T-helper 17 cell (primary cell): ENCODE results near the gene SMAD3. TPM values are rescaled to one million over a fixed set of nuclear protein-coding genes. Genes with fewer than 3 reads are reported as not detected.
"Not testable (repeated sequence)": the region's sequence is repeated elsewhere in the genome, so short reads cannot be mapped to it uniquely, and the experiment has no call there.

ENCODE experiments used
- ATAC-seq: fragments of 150-1000 bp; cut with Tn5 transposase; 2 replicates; pipeline ENCODE4 v1.10.0; 2021; ENCODE audit warnings: mild to moderate bottlenecking, moderate library complexity
- DNase-seq, 3 donors: peaks; one replicate each; pipeline versions ENCODE4 v3.0.0 to v3.0.0-alpha.2; 2020 to 2021
- H3K9me3 ChIP-seq: one replicate; pipeline ENCODE4 v1.7.0; 2013; ENCODE audit warnings: low read length, mild to moderate bottlenecking; ENCODE audit not compliant: control insufficient read depth, poor library complexity, severe bottlenecking
- H3K27ac Mint-ChIP-seq: one replicate; pipeline ENCODE4 v1.8.0; 2022; ENCODE audit warnings: mild to moderate bottlenecking, moderate library complexity, mixed read lengths
- H3K27me3 Mint-ChIP-seq: one replicate; pipeline ENCODE4 v1.8.0; 2022; ENCODE audit warnings: mixed read lengths
- H3K36me3 Mint-ChIP-seq: one replicate; pipeline ENCODE4 v1.8.0; 2022; ENCODE audit warnings: low read depth, mixed read lengths
- H3K4me1 Mint-ChIP-seq: one replicate; pipeline ENCODE4 v1.8.0; 2022; ENCODE audit warnings: mild to moderate bottlenecking, mixed read lengths
- H3K4me3 Mint-ChIP-seq: one replicate; pipeline ENCODE4 v1.8.0; 2022; ENCODE audit warnings: mild to moderate bottlenecking, moderate library complexity, mixed read lengths
- total RNA-seq, 4 donors: library from RNA in 2 of 4; stranded (reverse) in 2 of 4; gene quantifications; one replicate each; pipeline ENCODE4 v1.2.3 and lab custom pipeline; 2022 to 2026

The SMAD3 gene
- total RNA-seq, 2 donors from 2014 or later = 79.8 to 82.9 TPM

DNA sequence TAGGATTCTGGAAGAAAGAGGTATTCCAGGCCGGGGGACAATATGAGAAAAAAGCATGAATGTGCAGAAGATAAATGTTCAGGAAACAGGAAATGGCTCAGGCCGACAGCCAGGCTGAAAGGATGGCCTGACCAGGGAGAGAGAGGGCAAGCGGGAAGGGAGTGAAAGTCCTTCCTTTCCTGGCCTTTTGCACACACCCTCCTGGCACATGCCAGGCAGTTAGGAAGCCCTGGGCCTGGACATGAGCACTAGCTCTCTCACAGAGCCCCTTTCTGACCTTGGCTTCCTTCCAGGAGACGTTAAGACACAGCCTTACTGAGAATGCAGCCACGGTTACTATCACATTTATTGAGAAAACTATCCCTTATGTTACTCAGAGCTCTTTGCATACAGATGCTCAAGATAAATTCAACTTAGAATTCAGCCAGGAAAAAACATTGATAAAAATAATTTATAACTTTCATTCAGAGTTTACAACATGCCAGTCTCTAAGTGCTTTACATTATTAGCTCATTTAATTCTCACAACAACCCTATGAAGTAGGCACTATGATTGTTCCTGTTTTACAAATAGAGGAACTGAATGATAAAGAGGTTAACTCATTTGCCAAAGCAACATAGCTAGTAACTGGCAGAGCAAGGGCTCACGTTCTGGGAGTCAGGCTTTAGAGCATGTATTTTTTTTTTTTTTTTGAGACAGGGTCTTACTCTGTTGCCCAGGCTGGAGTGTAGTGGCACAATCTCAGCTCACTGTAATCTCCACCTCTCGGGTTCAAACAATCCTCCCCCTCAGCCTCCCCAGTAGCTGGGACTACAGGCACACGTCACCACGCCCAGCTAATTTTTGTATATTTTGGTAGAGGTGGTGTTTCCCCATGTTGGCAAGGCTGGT, 39.4 kb upstream of the SMAD3 start:
- Mint-ChIP-seq H3K27ac (no peak overlapping the region), H3K27me3 (peaks cover 5% of the 10 kb centered on the region), H3K36me3 (no peaks in the 10 kb centered on the region), H3K4me1 (peaks cover 12% of the 10 kb centered on the region), H3K4me3 (no peak overlapping the region)
- ATAC-seq = no peak
- no peaks in the 10 kb centered on the region for H3K9me3 ChIP-seq
- no peak for DNase-seq

DNA sequence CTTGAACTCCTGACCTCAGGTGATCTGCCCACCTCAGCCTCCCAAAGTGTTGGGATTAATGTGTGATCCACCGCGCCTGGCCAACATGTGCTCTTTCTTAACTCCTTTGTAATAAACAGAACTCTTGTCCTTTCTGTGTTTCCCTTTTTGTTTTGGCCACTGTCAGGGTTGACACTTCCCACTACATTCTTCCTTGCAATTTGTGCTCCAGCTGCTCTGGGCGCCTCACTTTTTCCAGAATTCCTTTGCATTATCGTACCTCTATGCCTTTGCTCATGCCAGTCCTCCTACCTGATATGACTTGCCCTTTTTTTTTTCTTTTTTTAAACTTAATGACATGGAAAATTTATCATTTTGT, 38.8 kb upstream of the SMAD3 start:
- no peak overlapping the region for H3K27ac Mint-ChIP-seq
- DNase-seq (no peak), ATAC-seq (no peak)
- H3K4me1 Mint-ChIP-seq = peaks cover 12% of the 10 kb centered on the region
- H3K9me3 ChIP-seq = no peaks in the 10 kb centered on the region
- peaks cover 5% of the 10 kb centered on the region for H3K27me3 Mint-ChIP-seq
- no peak overlapping the region for H3K4me3 Mint-ChIP-seq
- H3K36me3 Mint-ChIP-seq = no peaks in the 10 kb centered on the region

DNA sequence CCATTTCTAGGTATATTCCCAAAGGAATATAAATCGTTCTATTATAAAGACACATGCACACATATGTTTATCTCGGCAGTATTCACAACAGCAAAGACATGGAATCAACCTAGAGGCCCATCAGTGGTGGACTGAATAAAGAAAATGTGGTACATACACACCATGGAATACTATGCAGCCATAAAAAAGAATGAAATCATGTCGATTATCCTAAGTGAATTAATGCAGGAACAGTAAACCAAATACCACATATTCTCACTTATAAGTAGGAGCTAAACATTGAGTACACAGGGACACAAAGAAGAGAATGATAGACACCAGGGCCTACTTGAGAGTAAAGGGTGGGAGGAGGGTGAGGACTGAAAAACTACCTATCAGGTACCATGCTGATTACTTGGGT, 37.0 kb upstream of the SMAD3 start:
- not testable (repeated sequence) for H3K36me3 Mint-ChIP-seq, H3K9me3 ChIP-seq, H3K27ac Mint-ChIP-seq, H3K4me3 Mint-ChIP-seq, H3K27me3 Mint-ChIP-seq, DNase-seq, ATAC-seq
- peaks cover 12% of the 10 kb centered on the region for H3K4me1 Mint-ChIP-seq

DNA sequence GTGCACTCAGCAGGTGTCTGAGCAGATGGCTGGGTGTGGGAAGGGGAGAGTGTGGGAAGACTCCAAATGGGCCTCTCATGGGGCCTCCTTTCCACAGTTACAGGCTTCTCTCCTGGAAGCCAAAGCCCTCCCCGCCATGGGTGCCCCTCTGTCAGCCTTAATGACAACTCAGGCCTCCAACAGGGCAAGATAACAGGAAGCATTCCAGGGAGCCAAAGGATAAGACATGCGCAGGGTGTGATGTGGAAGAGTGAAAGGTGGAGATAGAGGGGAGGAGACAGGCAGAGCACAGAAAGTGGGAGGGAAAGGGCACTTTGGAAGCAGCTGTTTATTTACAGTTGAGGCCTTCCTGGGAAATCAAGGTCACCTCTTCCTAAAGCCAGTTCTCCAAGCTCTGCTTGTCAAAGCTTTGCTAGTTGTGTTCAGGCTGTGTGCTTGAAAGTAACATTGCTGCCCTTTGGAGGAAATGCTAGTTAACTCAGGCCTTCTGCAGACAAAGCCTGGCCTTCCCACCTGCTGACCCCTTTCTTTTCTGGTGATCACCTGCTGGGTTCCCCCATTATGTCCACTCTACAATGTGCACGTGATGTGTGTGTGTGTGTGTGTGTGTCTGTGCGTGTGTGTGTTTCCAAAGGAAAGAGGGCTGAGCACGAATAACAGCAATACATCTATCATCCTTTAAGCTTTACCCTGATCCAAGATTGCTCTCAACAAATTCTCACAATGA, 35.2 kb upstream of the SMAD3 start:
- Mint-ChIP-seq H3K27me3 (no peaks in the 10 kb centered on the region), H3K36me3 (no peaks in the 10 kb centered on the region), H3K4me1 (peaks cover 8% of the 10 kb centered on the region), H3K4me3 (no peak overlapping the region), H3K27ac (no peak overlapping the region)
- H3K9me3 ChIP-seq = no peaks in the 10 kb centered on the region
- ATAC-seq (no peak), DNase-seq (no peak)

DNA sequence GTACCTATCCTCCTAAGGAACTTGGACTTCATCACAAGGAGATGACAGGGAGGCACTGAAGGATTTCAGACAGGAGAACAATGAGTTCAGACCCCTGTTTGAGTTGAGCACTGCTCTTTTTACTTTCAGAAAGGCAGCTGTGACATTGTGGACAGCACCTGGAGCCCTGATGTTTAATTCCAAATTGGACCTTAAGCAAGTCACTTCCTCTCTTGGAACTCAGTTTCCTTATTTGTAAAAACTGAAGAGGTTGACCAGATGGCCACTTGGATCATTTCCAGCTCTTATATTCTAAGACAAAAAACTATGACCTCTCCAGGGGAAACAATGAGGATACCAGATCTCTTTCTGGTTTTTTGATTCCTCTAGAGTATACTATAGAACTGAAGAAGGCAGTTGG, 34.1 kb upstream of the SMAD3 start:
- no peak overlapping the region for H3K27ac Mint-ChIP-seq
- H3K36me3 Mint-ChIP-seq = no peaks in the 10 kb centered on the region
- peaks cover 5% of the 10 kb centered on the region for H3K4me1 Mint-ChIP-seq
- no peak for ATAC-seq
- DNase-seq = no peak
- no peak overlapping the region for H3K4me3 Mint-ChIP-seq
- H3K27me3 Mint-ChIP-seq = no peaks in the 10 kb centered on the region
- no peaks in the 10 kb centered on the region for H3K9me3 ChIP-seq

DNA sequence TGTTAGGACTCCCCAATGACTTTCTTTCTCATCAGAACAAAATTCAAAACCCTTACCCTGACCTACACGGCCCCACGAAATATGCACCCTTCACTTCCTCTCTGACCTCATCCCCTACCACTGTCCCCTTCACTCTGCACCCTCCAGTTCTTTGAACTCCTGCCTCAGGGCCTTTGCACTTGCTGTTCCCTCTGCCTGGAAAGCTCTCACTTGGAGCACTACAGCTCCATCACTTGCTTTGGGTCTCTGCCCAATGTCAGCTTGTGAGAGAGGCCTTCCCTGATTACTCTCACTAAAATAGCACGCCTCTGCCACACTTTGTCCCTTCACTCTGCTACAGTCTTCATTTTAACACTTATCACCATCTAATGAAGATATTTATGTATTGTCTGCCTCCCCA, 32.8 kb upstream of the SMAD3 start:
- ATAC-seq (no peak), DNase-seq (no peak)
- Mint-ChIP-seq H3K36me3 (no peaks in the 10 kb centered on the region), H3K27me3 (no peaks in the 10 kb centered on the region), H3K4me1 (peaks cover 7% of the 10 kb centered on the region), H3K27ac (no peak overlapping the region), H3K4me3 (no peak overlapping the region)
- H3K9me3 ChIP-seq = no peaks in the 10 kb centered on the region

DNA sequence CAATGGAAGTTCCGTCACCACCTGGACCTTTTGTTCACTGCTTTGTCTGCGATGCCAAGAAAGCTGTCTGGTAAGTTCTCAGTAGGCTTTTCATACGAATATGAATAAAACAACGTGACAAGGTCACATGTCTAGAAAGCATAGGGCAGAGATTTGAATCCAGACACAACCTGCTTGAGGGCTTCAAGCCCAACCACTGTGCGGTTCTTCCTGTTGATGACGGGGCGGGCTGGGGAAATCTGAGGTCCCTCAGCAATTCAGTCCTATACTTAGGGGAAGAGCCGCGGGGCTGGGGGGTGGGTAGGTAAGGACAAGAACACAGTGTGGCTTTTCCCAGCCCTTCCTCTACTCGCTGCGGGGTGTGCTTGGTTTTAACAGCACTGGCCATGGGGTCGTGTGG, 32.4 kb upstream of the SMAD3 start:
- ATAC-seq (peak; percentile 85), DNase-seq (no peak)
- Mint-ChIP-seq H3K4me3 (no peak overlapping the region), H3K27ac (no peak overlapping the region), H3K4me1 (peaks cover 11% of the 10 kb centered on the region), H3K27me3 (no peaks in the 10 kb centered on the region), H3K36me3 (no peaks in the 10 kb centered on the region)
- no peaks in the 10 kb centered on the region for H3K9me3 ChIP-seq

DNA sequence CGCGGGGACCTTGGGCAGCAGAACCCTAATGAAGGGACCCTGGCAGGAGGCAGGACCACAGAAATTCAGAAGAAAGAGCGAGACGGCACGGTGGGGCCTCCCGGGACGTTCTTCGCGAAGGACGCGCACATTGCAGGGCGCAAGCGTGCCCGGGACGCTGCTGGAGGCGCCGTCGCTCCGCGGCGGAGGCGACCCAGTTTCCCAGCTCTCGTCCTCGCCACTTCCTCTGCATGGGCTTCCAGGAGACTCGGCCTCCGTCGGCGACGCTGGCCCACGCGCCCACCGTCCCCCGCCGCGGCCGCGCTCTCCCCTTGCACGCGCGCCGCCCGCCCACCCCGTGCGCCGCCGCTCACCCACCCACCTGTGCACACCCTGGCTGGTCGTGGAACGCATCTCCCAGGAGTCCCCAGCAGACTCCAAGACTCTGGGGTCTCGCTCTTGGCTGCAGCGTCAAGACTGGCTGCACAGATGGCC, 31.8 kb upstream of the SMAD3 start:
- Mint-ChIP-seq H3K36me3 (no peaks in the 10 kb centered on the region), H3K4me3 (no peak overlapping the region), H3K4me1 (peaks cover 17% of the 10 kb centered on the region), H3K27ac (no peak overlapping the region), H3K27me3 (no peaks in the 10 kb centered on the region)
- peak; percentile 71 for ATAC-seq
- no peak for DNase-seq
- H3K9me3 ChIP-seq = no peaks in the 10 kb centered on the region

DNA sequence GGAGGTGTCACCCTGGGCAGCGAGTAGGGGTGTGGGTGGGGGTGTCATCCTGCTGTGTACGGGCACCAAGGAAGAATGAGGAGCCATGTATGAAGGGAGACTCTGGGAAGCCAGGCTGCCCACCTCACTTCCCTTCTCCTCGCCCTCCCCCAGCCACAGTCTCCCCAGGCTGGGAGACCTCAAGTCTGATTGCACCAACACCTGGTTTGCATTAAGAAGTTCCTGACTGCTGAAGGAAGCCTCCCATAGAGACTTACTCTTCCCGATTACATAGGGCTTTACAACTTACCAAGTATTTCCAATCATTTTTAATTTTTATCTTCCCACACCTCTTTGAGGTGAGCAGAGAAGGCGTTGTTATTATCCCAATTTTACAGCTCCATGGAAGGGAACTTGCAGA, 29.5 kb upstream of the SMAD3 start:
- Mint-ChIP-seq H3K4me1 (peaks cover 24% of the 10 kb centered on the region), H3K27me3 (no peaks in the 10 kb centered on the region), H3K27ac (peak overlapping the region; percentile 53), H3K4me3 (peak overlapping the region; percentile 7), H3K36me3 (no peaks in the 10 kb centered on the region)
- no peaks in the 10 kb centered on the region for H3K9me3 ChIP-seq
- ATAC-seq (no peak), DNase-seq (no peak)

DNA sequence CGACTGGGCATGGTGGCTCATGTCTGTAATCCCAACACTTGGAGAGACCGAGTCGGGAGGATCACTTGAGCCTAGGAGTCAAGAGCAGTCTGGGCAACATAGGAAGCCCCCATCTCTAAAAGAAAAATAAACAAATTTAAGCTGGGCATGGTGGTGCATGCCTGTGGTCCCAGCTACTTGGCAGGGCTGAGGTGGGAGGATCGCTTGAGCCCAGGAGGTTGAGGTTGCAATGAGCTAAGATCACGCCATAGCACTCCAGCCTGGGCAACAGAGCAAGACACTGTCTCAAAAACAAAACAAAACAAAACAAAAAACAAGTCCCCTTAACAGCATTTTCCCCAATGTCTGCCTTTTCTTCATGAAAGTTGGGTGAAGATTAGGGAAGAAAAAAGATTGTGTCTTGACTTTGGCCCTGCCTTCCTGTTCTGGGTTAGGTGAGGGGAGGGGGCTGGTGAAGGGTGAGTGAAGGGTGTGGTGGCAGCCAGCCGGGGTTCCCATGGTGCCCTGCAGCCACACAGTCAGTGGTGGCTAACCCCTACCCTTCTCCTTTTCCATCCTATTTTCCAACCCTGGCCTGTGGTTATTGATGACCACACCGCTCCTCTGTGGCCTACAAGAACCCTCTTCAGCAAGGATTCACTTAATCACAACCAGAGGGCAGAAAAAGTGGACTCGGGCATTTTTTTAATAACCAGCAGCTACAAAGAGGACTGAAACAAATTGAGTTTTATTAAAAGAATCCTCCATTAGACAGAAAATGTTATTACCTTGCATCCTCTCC, 28.4 kb upstream of the SMAD3 start:
- no peaks in the 10 kb centered on the region for H3K9me3 ChIP-seq
- Mint-ChIP-seq H3K4me1 (peaks cover 27% of the 10 kb centered on the region), H3K27me3 (no peaks in the 10 kb centered on the region), H3K27ac (peak overlapping the region; percentile 53), H3K36me3 (no peaks in the 10 kb centered on the region), H3K4me3 (no peak overlapping the region)
- DNase-seq (no peak), ATAC-seq (no peak)

DNA sequence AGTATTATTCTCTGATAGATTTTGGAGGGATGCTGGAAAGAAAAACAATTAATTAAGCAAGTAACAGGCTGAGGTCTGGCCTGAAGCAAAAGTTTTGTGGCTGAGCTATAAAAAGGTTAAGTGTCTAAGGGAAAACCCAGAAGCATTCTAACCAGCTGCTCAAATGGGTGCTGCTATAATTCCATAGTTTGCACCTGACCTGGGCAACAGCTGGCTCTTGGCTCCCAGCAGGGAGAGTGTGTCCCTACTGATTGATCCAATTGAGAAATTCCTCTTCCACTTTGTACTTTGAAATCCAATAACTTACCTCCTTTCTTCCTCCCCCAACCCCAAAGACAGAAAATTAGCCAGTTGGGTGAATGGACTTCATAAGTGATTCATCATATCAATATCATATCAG, 27.7 kb upstream of the SMAD3 start:
- peaks cover 32% of the 10 kb centered on the region for H3K4me1 Mint-ChIP-seq
- no peaks in the 10 kb centered on the region for H3K27me3 Mint-ChIP-seq
- no peak overlapping the region for H3K27ac Mint-ChIP-seq
- DNase-seq (no peak), ATAC-seq (no peak)
- H3K36me3 Mint-ChIP-seq = no peaks in the 10 kb centered on the region
- H3K9me3 ChIP-seq = no peaks in the 10 kb centered on the region
- H3K4me3 Mint-ChIP-seq = no peak overlapping the region

DNA sequence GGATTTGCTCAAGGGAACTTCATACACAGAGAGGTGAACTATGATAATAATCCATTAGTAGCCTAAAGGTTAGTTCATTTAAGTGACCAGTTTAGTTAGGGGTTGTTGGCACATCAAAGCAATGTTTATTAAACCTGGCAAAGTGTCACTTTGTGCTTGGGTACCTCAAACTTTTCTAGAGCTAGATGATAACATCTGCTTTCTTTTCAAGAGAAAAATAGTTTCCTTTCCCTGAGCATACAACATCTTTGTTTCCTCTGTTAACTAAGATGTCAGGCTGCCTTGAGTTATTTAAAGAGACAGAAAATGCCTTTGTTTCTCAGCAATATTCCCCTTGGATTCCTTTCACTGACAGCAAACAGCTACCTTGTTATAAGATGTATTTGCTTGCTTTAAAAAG, 26.7 kb upstream of the SMAD3 start:
- peak; percentile 47 for ATAC-seq
- H3K4me3 Mint-ChIP-seq = peak overlapping the region; percentile 62
- DNase-seq = no peak
- no peaks in the 10 kb centered on the region for H3K27me3 Mint-ChIP-seq
- peaks cover 37% of the 10 kb centered on the region for H3K4me1 Mint-ChIP-seq
- H3K9me3 ChIP-seq = no peaks in the 10 kb centered on the region
- H3K27ac Mint-ChIP-seq = no peak overlapping the region
- H3K36me3 Mint-ChIP-seq = no peaks in the 10 kb centered on the region

DNA sequence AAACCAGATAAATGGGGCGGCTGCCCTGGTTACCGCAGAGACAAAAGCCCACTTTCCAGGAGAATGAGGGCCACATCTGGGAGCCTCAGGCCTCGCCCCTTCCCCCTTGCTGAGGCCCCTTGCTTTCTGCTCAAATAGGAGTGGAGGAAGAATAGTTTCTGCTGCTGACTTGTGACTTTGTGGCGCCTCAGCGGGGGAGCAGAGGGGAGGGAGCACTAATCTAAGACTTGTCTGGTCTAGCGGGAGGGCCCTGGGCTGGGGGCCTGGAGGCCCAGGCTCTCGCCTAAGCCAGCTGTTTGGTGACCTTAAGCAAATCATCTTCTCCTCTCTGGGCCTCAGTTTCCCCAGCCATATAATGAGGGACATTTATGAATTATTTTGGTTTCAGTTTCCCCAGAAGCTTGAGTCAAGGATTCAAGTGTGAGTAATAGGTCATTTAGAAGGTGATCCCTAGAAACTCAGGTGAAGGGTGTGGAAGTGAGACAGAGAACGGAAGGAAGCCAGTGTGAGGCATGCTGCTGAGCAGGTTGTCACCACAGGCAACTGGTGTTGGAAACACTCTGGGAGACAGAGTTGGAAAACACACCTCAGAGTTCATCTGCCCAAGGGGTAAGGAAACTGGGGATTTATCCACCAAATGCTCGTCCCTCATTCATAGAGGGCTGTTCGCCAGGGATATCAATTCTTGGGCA, 25.9 kb upstream of the SMAD3 start:
- DNase-seq (no peak), ATAC-seq (no peak)
- H3K9me3 ChIP-seq = no peaks in the 10 kb centered on the region
- Mint-ChIP-seq H3K36me3 (no peaks in the 10 kb centered on the region), H3K4me3 (peak overlapping the region; percentile 62), H3K27me3 (no peaks in the 10 kb centered on the region), H3K4me1 (peaks cover 37% of the 10 kb centered on the region), H3K27ac (no peak overlapping the region)
